CD4-positive, alpha-beta T cell treated with Interleukin-21 for 1 hour (primary cell): ENCODE measurements around the gene SPATA13.
"Not testable (repeated sequence)": the region's sequence is repeated elsewhere in the genome, so short reads cannot be mapped to it uniquely, and the experiment has no call there.

ENCODE experiments used
- DNase-seq: peaks from one replicate; pipeline ENCODE4 v3.0.0-alpha.2; 2020

SPATA13 gene

GRCh38 chr13:24202215-24202614, 41.7 kb downstream of the SPATA13 start:
- no peak for DNase-seq

GRCh38 chr13:24203273-24203672, 42.8 kb downstream of the SPATA13 start:
- DNase-seq: no peak

GRCh38 chr13:24203811-24204210, 43.3 kb downstream of the SPATA13 start:
- peak; percentile 25 for DNase-seq

GRCh38 chr13:24205076-24205475, 44.6 kb downstream of the SPATA13 start:
- not testable (repeated sequence) for DNase-seq

- no peak for DNase-seq
Observed at GRCh38 chr13:24207841-24208667, 47.5 kb downstream of the SPATA13 start.

- DNase-seq: no peak
Observed at GRCh38 chr13:24209138-24209537, 48.6 kb downstream of the SPATA13 start.

GRCh38 chr13:24212254-24212653, 51.7 kb downstream of the SPATA13 start:
- no peak for DNase-seq

- no peak for DNase-seq
Observed at GRCh38 chr13:24212674-24213073, 52.2 kb downstream of the SPATA13 start.

- no peak for DNase-seq
Observed at GRCh38 chr13:24213932-24214331, 53.4 kb downstream of the SPATA13 start.

GRCh38 chr13:24214528-24214927, 54.0 kb downstream of the SPATA13 start:
- no peak for DNase-seq

- no peak for DNase-seq
Observed at GRCh38 chr13:24215126-24215525, 54.6 kb downstream of the SPATA13 start.

GRCh38 chr13:24215732-24216131, 55.2 kb downstream of the SPATA13 start:
- no peak for DNase-seq

GRCh38 chr13:24216176-24216575, 55.7 kb downstream of the SPATA13 start:
- no peak for DNase-seq

- not testable (repeated sequence) for DNase-seq
Observed at GRCh38 chr13:24216779-24217178, 56.3 kb downstream of the SPATA13 start.

GRCh38 chr13:24217601-24218281, 57.2 kb downstream of the SPATA13 start:
- no peak for DNase-seq

GRCh38 chr13:24218338-24218737, 57.8 kb downstream of the SPATA13 start:
- no peak for DNase-seq

GRCh38 chr13:24218977-24219376, 58.5 kb downstream of the SPATA13 start:
- DNase-seq: no peak

- peak; percentile 81 for DNase-seq
Observed at GRCh38 chr13:24220086-24220703, 59.7 kb downstream of the SPATA13 start.

- DNase-seq: no peak
Observed at GRCh38 chr13:24221007-24221406, 60.5 kb downstream of the SPATA13 start.

GRCh38 chr13:24222756-24223155, 62.2 kb downstream of the SPATA13 start:
- DNase-seq: no peak

GRCh38 chr13:24223341-24224231, 63.1 kb downstream of the SPATA13 start:
- DNase-seq: no peak

GRCh38 chr13:24224232-24224680, 63.7 kb downstream of the SPATA13 start:
- DNase-seq: no peak

- no peak for DNase-seq
Observed at GRCh38 chr13:24225062-24225461, 64.5 kb downstream of the SPATA13 start.
